Activated CD8-positive, alpha-beta T cell treated with anti-CD3 and anti-CD28 coated beads for 36 hours (primary cell): ENCODE measurements around the gene PSD4. TPM values are rescaled to one million over a fixed set of nuclear protein-coding genes. Genes with fewer than 3 reads are reported as not detected.
A peak's percentile ranks its signal among the peaks of the same experiment; 100 is the strongest.

Source experiments
- ATAC-seq: fragments of 200-7000 bp; cut with Tn5 transposase; one replicate; pipeline ENCODE4 v1.10.0; 2021; ENCODE audit warnings: mild to moderate bottlenecking, moderate library complexity
- CTCF ChIA-PET: fragments of 350-600 bp; sonication (Branson Sonifier 250); formaldehyde crosslinking; loops from one replicate; lab custom pipeline; 2021; ENCODE audit warnings: antibody characterized with exemption; lab: Charles Lee
- POLR2A ChIA-PET: fragments of 350-600 bp; sonication (Branson Sonifier 250); formaldehyde crosslinking; loops from one replicate; lab custom pipeline; 2021; ENCODE audit warnings: antibody characterized with exemption; lab: Charles Lee
- DNase-seq: peaks from one replicate; pipeline ENCODE4 v3.0.0-alpha.2; 2020
- H3K27ac Mint-ChIP-seq: one replicate; pipeline ENCODE4 v1.8.0; 2021; ENCODE audit warnings: mild to moderate bottlenecking, mixed read lengths
- H3K27me3 Mint-ChIP-seq: one replicate; pipeline ENCODE4 v1.8.0; 2021; ENCODE audit warnings: mixed read lengths
- H3K36me3 Mint-ChIP-seq: one replicate; pipeline ENCODE4 v1.8.0; 2021; ENCODE audit warnings: low read depth, mixed read lengths
- H3K4me1 Mint-ChIP-seq: one replicate; pipeline ENCODE4 v1.8.0; 2021; ENCODE audit warnings: low read depth, mixed read lengths
- H3K4me3 Mint-ChIP-seq: one replicate; pipeline ENCODE4 v1.8.0; 2021; ENCODE audit warnings: mild to moderate bottlenecking, moderate library complexity, mixed read lengths
- H3K9me3 Mint-ChIP-seq: one replicate; pipeline ENCODE4 v1.8.0; 2021; ENCODE audit warnings: mixed read lengths
- intact Hi-C: fragments of 100-400 bp; cut with micrococcal nuclease; formaldehyde crosslinking; loops from one replicate; pipeline ENCODE4 v1.10.0; 2022
- total RNA-seq, 2 experiments: library from RNA; stranded (reverse); gene quantifications; one replicate each; pipeline ENCODE4 v1.2.3, GENCODE V29; 2021
- TF ChIP-seq, protein P1 (sequence below): fragments of 200-600 bp; IDR thresholded peaks from one replicate; pipeline ENCODE4 v1.8.0; 2022; ENCODE audit warnings: antibody characterized with exemption, mild to moderate bottlenecking

PSD4 gene
- total RNA-seq, 2 experiments from 2014 or later, result 247 to 251 TPM

DNA sequence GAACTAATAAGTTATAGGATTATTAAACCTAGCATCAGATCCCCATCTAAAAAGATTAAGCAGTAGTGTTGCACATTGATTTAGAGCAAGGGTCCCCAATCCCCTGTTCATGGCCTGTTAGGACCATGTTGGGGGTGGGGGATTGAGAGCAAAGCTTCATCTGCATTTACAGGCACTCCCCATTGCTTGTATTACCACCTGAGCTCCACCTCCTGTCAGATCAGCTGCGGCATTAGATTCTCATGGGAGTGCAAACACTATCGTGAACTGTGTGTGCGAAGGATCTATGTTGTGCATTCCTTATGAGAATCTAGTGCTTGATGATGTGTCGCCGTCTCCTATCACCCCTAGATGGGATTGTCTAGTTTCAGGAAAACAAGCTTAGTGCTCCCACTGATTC is 18.4 kb upstream of the PSD4 start:
- no peak for DNase-seq
- no peaks in the 10 kb centered on the region for H3K9me3 Mint-ChIP-seq

DNA sequence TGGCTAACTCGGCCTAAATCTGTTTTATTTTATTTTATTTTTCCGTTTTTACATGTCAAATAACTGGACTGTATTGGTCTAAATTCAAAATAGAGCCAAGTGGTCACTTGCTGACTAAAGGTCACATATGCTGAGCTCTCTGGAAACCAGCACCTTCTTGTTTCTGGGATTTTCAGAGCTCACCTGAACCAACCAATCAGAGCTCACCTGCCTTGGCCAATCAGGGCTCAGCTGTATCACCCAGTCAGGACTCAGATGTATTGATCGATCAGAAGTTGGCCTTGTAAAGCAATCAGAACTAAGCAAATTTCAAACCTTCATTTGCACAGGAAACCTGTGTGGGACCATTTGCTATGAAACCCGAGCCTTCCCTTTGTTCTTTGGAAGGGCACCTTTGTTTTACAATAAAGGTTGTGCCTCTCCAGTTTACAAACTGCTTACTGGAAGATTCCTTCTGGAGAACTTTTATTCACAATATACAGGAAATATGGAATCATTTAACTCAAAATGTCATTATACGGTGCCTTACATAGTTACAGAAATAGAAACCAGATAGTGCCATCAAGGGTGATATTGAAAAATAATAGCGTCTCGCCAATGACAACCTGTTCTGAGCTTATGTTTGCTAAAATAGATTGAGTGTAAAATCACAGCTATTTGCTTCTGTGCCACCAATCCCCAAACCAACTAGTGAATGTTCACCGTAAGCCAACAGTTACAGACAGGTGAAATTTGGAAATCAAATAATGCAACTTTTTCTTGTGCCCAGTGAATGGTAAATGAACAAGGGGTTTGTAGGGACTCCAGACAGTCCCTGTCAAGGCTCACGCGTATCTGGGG is 17.3 kb upstream of the PSD4 start:
- no peaks in the 10 kb centered on the region for H3K9me3 Mint-ChIP-seq
- H3K4me3 Mint-ChIP-seq, result peak overlapping the region; percentile 73
- peaks cover 21% of the 10 kb centered on the region for H3K4me1 Mint-ChIP-seq
- ChIA-PET POLR2A (interaction anchor here (0.6 to 5.5 kb wide), 12 partner anchors 10 to 52 kb away, joined by 3 to 49 read pairs (median 4); partner anchors contain the start of gene PSD4), CTCF (interaction anchor here (0.6 to 2.8 kb wide), 10 partner anchors 9 to 234 kb away, joined by 3 to 46 read pairs (median 3); partner anchors contain the start of gene PSD4)
- peaks cover 1% of the 10 kb centered on the region for H3K36me3 Mint-ChIP-seq
- DNase-seq (peak; percentile 54), ATAC-seq (no peak)
- TF ChIP-seq, protein P1, sequence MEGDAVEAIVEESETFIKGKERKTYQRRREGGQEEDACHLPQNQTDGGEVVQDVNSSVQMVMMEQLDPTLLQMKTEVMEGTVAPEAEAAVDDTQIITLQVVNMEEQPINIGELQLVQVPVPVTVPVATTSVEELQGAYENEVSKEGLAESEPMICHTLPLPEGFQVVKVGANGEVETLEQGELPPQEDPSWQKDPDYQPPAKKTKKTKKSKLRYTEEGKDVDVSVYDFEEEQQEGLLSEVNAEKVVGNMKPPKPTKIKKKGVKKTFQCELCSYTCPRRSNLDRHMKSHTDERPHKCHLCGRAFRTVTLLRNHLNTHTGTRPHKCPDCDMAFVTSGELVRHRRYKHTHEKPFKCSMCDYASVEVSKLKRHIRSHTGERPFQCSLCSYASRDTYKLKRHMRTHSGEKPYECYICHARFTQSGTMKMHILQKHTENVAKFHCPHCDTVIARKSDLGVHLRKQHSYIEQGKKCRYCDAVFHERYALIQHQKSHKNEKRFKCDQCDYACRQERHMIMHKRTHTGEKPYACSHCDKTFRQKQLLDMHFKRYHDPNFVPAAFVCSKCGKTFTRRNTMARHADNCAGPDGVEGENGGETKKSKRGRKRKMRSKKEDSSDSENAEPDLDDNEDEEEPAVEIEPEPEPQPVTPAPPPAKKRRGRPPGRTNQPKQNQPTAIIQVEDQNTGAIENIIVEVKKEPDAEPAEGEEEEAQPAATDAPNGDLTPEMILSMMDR, result no peak
- H3K27me3 Mint-ChIP-seq, result no peaks in the 10 kb centered on the region
- intact Hi-C loops, result no loop called here
- peak overlapping the region; percentile 75 for H3K27ac Mint-ChIP-seq

More for the DNA sequence above, 18.4 kb upstream of the PSD4 start:
- Mint-ChIP-seq H3K4me1 (peaks cover 21% of the 10 kb centered on the region), H3K27ac (no peak overlapping the region), H3K36me3 (peaks cover 1% of the 10 kb centered on the region), H3K4me3 (no peak overlapping the region), H3K27me3 (no peaks in the 10 kb centered on the region)
- TF ChIP-seq, protein P1, result no peak
- ChIA-PET POLR2A (interaction anchor here (0.9 to 5.5 kb wide), 5 partner anchors 11 to 51 kb away, joined by 3 to 49 read pairs (median 5); partner anchors contain the start of gene PSD4), CTCF (interaction anchor here (0.9 to 2.8 kb wide), 7 partner anchors 11 to 75 kb away, joined by 3 to 46 read pairs (median 3); partner anchors contain the start of gene PSD4)
- intact Hi-C loops, result no loop called here
- no peak for ATAC-seq

DNA sequence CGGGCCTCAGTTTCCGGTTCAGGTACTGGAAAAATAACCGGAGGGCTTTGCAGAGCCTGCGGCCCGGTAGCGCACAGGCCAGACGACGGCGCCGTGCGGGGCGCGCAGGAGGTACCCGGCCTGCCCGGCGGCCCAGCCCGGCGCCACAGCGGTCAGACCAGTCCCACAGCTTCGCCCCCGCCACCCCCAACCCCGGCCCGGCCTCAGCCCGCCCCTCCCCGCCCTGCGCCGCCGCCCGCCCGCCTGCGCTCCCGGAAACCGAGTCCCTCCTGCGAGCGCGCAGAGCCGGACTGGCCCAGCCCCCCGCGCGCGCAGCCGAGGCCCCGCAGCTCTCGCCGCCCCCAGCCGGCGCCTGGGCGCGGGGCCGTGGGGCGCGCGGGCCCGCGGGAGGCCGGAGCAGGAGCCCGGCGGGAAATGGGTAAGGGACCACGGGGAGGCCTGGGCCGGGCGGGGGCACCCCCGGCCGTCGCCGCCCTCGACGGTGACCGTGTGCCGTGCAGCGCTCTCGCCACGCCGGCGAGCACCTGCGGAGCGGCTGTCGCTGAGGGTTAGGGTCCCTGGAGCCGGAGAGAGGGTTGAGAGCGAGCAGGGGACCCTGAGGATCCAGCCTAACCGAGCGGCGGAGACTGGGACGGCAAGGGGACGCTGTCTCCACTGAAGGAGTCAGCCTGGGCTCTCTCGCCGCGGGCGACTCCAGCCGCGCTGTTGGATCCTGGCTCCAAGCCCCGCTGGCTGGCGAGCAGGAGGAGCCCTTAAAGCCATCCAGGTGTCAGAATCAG is 16.5 kb upstream of the PSD4 start:
- H3K27me3 Mint-ChIP-seq, result no peaks in the 10 kb centered on the region
- peaks cover 21% of the 10 kb centered on the region for H3K4me1 Mint-ChIP-seq
- TF ChIP-seq, protein P1, result no peak
- peak overlapping the region; percentile 86 for H3K27ac Mint-ChIP-seq
- H3K4me3 Mint-ChIP-seq, result peak overlapping the region; percentile 84
- intact Hi-C loops, result no loop called here
- POLR2A ChIA-PET, result interaction anchor here (1.0 to 5.5 kb wide), 12 partner anchors 9 to 53 kb away, joined by 3 to 49 read pairs (median 4); partner anchors contain the start of gene PSD4
- ATAC-seq (peak; percentile 79), DNase-seq (peak; percentile 66)
- H3K9me3 Mint-ChIP-seq, result no peaks in the 10 kb centered on the region
- peaks cover 1% of the 10 kb centered on the region for H3K36me3 Mint-ChIP-seq
- CTCF ChIA-PET, result interaction anchor here (1.0 to 2.8 kb wide), 9 partner anchors 10 to 77 kb away, joined by 3 to 46 read pairs (median 6); partner anchors contain the start of gene PSD4

DNA sequence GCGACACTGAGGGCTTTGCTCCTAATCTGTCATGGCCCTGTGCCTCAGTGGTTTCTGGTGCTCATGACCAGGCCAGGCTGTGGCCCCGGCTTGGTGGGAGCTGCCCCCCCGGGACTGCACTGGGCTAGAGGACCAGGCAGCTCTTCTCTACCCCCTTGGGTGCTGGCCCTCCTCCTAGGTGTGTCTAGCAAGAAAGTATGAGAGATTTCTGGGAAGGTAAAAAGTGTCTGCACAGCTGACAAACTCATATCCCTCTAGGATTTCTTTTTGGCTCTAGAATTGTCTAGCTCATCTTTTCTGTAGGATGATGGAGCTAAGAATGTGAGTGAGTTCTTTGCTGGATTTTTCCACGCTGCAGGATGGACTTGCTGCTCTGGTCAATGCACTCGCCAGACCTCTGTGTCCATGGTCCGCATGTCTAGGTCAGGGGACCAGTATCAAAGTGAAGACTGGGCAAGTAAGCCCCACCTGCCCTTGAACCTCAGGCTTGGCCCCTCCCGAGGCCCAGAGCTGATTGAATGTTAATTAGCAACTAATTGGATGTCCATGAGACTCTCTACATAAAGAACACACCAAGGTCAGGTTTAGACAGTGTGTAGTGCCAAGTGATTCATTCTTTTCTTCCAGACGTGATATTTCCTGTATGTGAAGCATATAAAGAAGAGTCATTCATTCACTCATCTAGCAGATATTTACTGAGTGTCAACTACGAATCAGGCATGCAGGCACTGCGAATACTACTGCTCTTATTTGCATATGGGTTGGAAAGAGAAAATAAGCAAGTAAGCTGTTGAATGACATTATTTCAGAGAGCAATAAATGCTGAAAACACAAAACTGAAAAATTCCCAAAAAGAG is 15.6 kb upstream of the PSD4 start:
- DNase-seq (peak; percentile 37), ATAC-seq (peak; percentile 68)
- ChIA-PET POLR2A (interaction anchor here (1.0 to 5.5 kb wide), 7 partner anchors 8 to 40 kb away, joined by 3 to 49 read pairs (median 5); partner anchors contain the start of gene PSD4), CTCF (interaction anchor here (1.0 to 2.3 kb wide), 10 partner anchors 9 to 212 kb away, joined by 3 to 22 read pairs (median 5); partner anchors contain the start of gene PSD4)
- Mint-ChIP-seq H3K27ac (peak overlapping the region; percentile 86), H3K36me3 (peaks cover 1% of the 10 kb centered on the region), H3K4me3 (peak overlapping the region; percentile 84), H3K9me3 (no peaks in the 10 kb centered on the region), H3K27me3 (no peaks in the 10 kb centered on the region), H3K4me1 (peaks cover 28% of the 10 kb centered on the region)
- TF ChIP-seq, protein P1, result no peak
- intact Hi-C loops, result no loop called here
